ENCODE results near the gene HIVEP3. TPM values are rescaled to one million over a fixed set of nuclear protein-coding genes. Genes with fewer than 3 reads are reported as not detected.

The HIVEP3 gene
- total RNA-seq, 1 donor = 1.8 TPM

DNA sequence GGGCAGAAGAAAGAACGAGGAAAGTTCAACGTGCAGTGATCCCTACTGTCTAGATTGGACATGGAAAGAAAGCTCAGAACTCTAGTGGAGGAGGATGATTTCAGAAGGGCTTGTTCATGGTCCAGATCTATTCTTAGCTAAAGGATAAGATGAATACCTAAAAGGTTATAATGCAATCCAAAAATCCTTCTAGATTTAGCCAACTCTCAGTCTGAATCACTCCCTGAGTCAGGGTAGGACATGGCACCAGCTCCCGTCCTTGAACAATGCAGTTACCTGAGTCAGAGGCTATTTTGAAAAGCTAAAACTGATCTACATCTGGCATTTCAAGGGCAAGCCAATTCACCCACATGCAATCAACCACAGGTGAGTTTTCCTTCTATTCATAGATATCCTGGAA, 38.8 kb upstream of the HIVEP3 start:
- H3K27ac ChIP-seq (ENCODE audit: low read depth, low read length) = peak overlapping the region; percentile 1
- TF ChIP-seq, protein P1, sequence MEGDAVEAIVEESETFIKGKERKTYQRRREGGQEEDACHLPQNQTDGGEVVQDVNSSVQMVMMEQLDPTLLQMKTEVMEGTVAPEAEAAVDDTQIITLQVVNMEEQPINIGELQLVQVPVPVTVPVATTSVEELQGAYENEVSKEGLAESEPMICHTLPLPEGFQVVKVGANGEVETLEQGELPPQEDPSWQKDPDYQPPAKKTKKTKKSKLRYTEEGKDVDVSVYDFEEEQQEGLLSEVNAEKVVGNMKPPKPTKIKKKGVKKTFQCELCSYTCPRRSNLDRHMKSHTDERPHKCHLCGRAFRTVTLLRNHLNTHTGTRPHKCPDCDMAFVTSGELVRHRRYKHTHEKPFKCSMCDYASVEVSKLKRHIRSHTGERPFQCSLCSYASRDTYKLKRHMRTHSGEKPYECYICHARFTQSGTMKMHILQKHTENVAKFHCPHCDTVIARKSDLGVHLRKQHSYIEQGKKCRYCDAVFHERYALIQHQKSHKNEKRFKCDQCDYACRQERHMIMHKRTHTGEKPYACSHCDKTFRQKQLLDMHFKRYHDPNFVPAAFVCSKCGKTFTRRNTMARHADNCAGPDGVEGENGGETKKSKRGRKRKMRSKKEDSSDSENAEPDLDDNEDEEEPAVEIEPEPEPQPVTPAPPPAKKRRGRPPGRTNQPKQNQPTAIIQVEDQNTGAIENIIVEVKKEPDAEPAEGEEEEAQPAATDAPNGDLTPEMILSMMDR (IDR thresholded peaks at IDR 0.05; ENCODE audit: extremely low read depth, low read depth, low read length) = no peak
- H3K9me3 ChIP-seq (ENCODE audit: low read depth, low read length) = no peaks in the 10 kb centered on the region
- H3K79me2 ChIP-seq (ENCODE audit: insufficient read depth, low read length) = no peaks in the 10 kb centered on the region
- H3K27me3 ChIP-seq (ENCODE audit: insufficient read depth, low read length) = no peaks in the 10 kb centered on the region
- peak; percentile 94 for DNase-seq (ENCODE audit: insufficient read length, low spot score, missing footprints)
- H2AFZ ChIP-seq (ENCODE audit: low read length) = no peak overlapping the region
- H3K4me1 ChIP-seq (ENCODE audit: insufficient read depth, low read length) = peaks cover 41% of the 10 kb centered on the region
- no peaks in the 10 kb centered on the region for H3K36me3 ChIP-seq (ENCODE audit: insufficient read depth, low read length)
- H3K4me3 ChIP-seq (ENCODE audit: insufficient read depth, low read length) = no peak overlapping the region
- no peaks in the 10 kb centered on the region for H4K20me1 ChIP-seq (ENCODE audit: insufficient read depth, low read length)
- no peak overlapping the region for H3K4me2 ChIP-seq (ENCODE audit: insufficient read depth, low read length)

- H2AFZ ChIP-seq (ENCODE audit: low read length) = no peak overlapping the region
- TF ChIP-seq, protein P1 (IDR thresholded peaks at IDR 0.05; ENCODE audit: extremely low read depth, low read depth, low read length) = no peak
- H3K79me2 ChIP-seq (ENCODE audit: insufficient read depth, low read length) = no peaks in the 10 kb centered on the region
- peak overlapping the region; percentile 63 for H3K4me2 ChIP-seq (ENCODE audit: insufficient read depth, low read length)
- peaks cover 43% of the 10 kb centered on the region for H3K4me1 ChIP-seq (ENCODE audit: insufficient read depth, low read length)
- H3K27ac ChIP-seq (ENCODE audit: low read depth, low read length) = peak overlapping the region; percentile 83
- peak; percentile 76 for DNase-seq (ENCODE audit: insufficient read length, low spot score, missing footprints)
- peak overlapping the region; percentile 4 for H3K4me3 ChIP-seq (ENCODE audit: insufficient read depth, low read length)
- H4K20me1 ChIP-seq (ENCODE audit: insufficient read depth, low read length) = no peaks in the 10 kb centered on the region
- H3K9me3 ChIP-seq (ENCODE audit: low read depth, low read length) = no peaks in the 10 kb centered on the region
- H3K36me3 ChIP-seq (ENCODE audit: insufficient read depth, low read length) = no peaks in the 10 kb centered on the region
- H3K27me3 ChIP-seq (ENCODE audit: insufficient read depth, low read length) = no peaks in the 10 kb centered on the region
Measured at GRCh38 chr1:41955461-41956159, 36.9 kb upstream of the HIVEP3 start.

GRCh38 chr1:41954533-41954944, 35.8 kb upstream of the HIVEP3 start:
- peak overlapping the region; percentile 63 for H3K4me2 ChIP-seq (ENCODE audit: insufficient read depth, low read length)
- H3K27ac ChIP-seq (ENCODE audit: low read depth, low read length) = peak overlapping the region; percentile 83
- H3K4me1 ChIP-seq (ENCODE audit: insufficient read depth, low read length) = peaks cover 43% of the 10 kb centered on the region
- H3K4me3 ChIP-seq (ENCODE audit: insufficient read depth, low read length) = peak overlapping the region; percentile 11
- TF ChIP-seq, protein P1 (IDR thresholded peaks at IDR 0.05; ENCODE audit: extremely low read depth, low read depth, low read length) = no peak
- no peaks in the 10 kb centered on the region for H3K79me2 ChIP-seq (ENCODE audit: insufficient read depth, low read length)
- no peaks in the 10 kb centered on the region for H3K9me3 ChIP-seq (ENCODE audit: low read depth, low read length)
- no peaks in the 10 kb centered on the region for H3K36me3 ChIP-seq (ENCODE audit: insufficient read depth, low read length)
- no peaks in the 10 kb centered on the region for H4K20me1 ChIP-seq (ENCODE audit: insufficient read depth, low read length)
- H2AFZ ChIP-seq (ENCODE audit: low read length) = no peak overlapping the region
- H3K27me3 ChIP-seq (ENCODE audit: insufficient read depth, low read length) = no peaks in the 10 kb centered on the region
- peak; percentile 27 for DNase-seq (ENCODE audit: insufficient read length, low spot score, missing footprints)

DNA sequence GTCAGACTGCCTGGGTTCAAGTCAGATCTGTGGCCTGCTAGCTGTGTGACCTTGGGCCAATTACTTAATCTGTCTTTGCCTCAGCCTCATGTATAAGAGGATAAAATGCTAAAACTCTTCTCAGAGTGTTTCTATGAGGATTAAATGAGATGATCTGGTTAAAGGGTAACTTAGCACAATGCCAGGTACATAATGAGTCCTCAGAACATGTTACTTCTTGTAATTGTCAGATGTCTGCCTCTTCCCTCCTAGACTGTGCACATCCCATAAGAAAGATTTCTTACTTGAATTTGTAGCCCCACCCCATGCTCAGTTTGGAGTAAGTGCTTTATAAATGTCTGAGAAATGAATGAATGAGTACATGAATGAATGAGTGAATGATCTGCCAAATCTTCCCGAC, 34.6 kb upstream of the HIVEP3 start:
- no peak for DNase-seq (ENCODE audit: insufficient read length, low spot score, missing footprints)
- Histone ChIP-seq H3K36me3 (ENCODE audit: insufficient read depth, low read length) (no peaks in the 10 kb centered on the region), H2AFZ (ENCODE audit: low read length) (no peak overlapping the region), H3K79me2 (ENCODE audit: insufficient read depth, low read length) (no peaks in the 10 kb centered on the region), H3K4me1 (ENCODE audit: insufficient read depth, low read length) (peaks cover 43% of the 10 kb centered on the region), H3K4me3 (ENCODE audit: insufficient read depth, low read length) (no peak overlapping the region), H3K27ac (ENCODE audit: low read depth, low read length) (no peak overlapping the region), H3K4me2 (ENCODE audit: insufficient read depth, low read length) (no peak overlapping the region), H3K9me3 (ENCODE audit: low read depth, low read length) (no peaks in the 10 kb centered on the region), H3K27me3 (ENCODE audit: insufficient read depth, low read length) (no peaks in the 10 kb centered on the region), H4K20me1 (ENCODE audit: insufficient read depth, low read length) (no peaks in the 10 kb centered on the region)
- TF ChIP-seq, protein P1 (IDR thresholded peaks at IDR 0.05; ENCODE audit: extremely low read depth, low read depth, low read length) = no peak

Data from osteoblast (primary cell).